K562 (cell line): ENCODE results near the gene GPHN. TPM values are rescaled to one million over a fixed set of nuclear protein-coding genes. Genes with fewer than 3 reads are reported as not detected.

Source experiments
- DLX4 ChIP-seq: fragments of 250-450 bp; sonication (Bioruptor Pico); IDR thresholded peaks from 2 replicates; pipeline ENCODE4 v1.6.1; 2021; ENCODE audit warnings: mild to moderate bottlenecking
- GMEB1 ChIP-seq: fragments of 250-450 bp; sonication (Bioruptor Pico); IDR thresholded peaks from 2 replicates; pipeline ENCODE4 v1.4.0; 2020; ENCODE audit warnings: mild to moderate bottlenecking
- LARP7 ChIP-seq: fragments of 450-650 bp; IDR thresholded peaks from 2 replicates; pipeline ENCODE4 v1.6.1; 2016
- PHB ChIP-seq: fragments of 250-450 bp; sonication (Bioruptor Pico); IDR thresholded peaks from 2 replicates; pipeline ENCODE4 v1.5.0; 2021
- TRIM24 ChIP-seq, 2 experiments: fragments of 450-650 bp; IDR thresholded peaks; 2 replicates each; pipeline ENCODE4 v1.6.1; 2016
- ZBTB43 ChIP-seq: sonication (generic); formaldehyde crosslinking; IDR thresholded peaks from 2 replicates; pipeline ENCODE4 v1.8.0; 2023; ENCODE audit warnings: mild to moderate bottlenecking, missing genetic modification reagents
- ZNF3 ChIP-seq: fragments of 250-450 bp; sonication (Bioruptor Pico); IDR thresholded peaks from 2 replicates; pipeline ENCODE4 v1.5.0; 2021; ENCODE audit warnings: mild to moderate bottlenecking, moderate library complexity
- ZNF589 ChIP-seq: fragments of 200-800 bp; sonication (Bioruptor generic); IDR thresholded peaks from 2 replicates; pipeline ENCODE4 v1.6.1; 2016; ENCODE audit warnings: low read depth, missing genetic modification characterization, missing compliant biosample characterization
- polyA plus RNA-seq, 8 experiments: library from polyadenylated mRNA; depleted of rRNA in 4 of 8; stranded (reverse) in 5 of 8; unstranded in 3 of 8; fragments of >200 nt; fragmentation: Nextera tagmentation in 2 of 8; fragmentation: Illumina TruSeq in 1 of 8; extraction: Ambion mirVana in 2 of 8; extraction: Trizol in 1 of 8; gene quantifications; 2 replicates each; pipeline versions ENCODE4 v1.2.1 to v1.2.3, GENCODE V29; 2011 to 2014; ENCODE audit warnings: inconsistent platforms in 1 of 8, missing spikeins in 1 of 8
- total RNA-seq, 7 experiments: library from RNA; depleted of rRNA in 6 of 7; stranded (reverse); fragments of >200 nt in 6 of 7; fragmentation: Illumina TruSeq in 2 of 7; extraction: Trizol in 2 of 7; gene quantifications; 2 replicates each; pipeline versions ENCODE4 v1.2.1 to v1.2.3, GENCODE V29; 2011 to 2021; ENCODE audit warnings: low replicate concordance in 1 of 7

The GPHN gene
- total and polyA plus RNA-seq, 9 of the 15 experiments (the other 6 are each of a cell fraction or from before 2014, with no cell fraction given): 5.9 to 16.0 (median 11.4) TPM

- TF ChIP-seq ZBTB43 (CRISPR knock-in tag) (no peak), ZNF3 (CRISPR knock-in tag) (no peak), TRIM24 (IDR thresholded peaks at IDR 0.05) (no peak), DLX4 (CRISPR knock-in tag) (no peak), GMEB1 (CRISPR knock-in tag) (no peak), ZNF589 (no peak), PHB (CRISPR knock-in tag) (no peak), LARP7 (no peak)
Observed at GRCh38 chr14:66842911-66843512, 335.1 kb downstream of the GPHN start (continued).
